Stomach smooth muscle (tissue), 2 donors: ENCODE data around the gene GPI.

Experiments
- H3K27ac ChIP-seq: one replicate; pipeline ENCODE4 v1.7.0; 2013; ENCODE audit warnings: mild to moderate bottlenecking, low read length, inconsistent platforms
- H3K27me3 ChIP-seq, 2 donors: one replicate each; pipeline ENCODE4 v1.7.0; 2013; ENCODE audit warnings: low read length in 2 of 2; ENCODE audit not compliant: insufficient read depth in 2 of 2, control insufficient read depth in 1 of 2
- H3K36me3 ChIP-seq, 2 donors: one replicate each; pipeline ENCODE4 v1.7.0; 2013; ENCODE audit warnings: low read length in 2 of 2; ENCODE audit not compliant: control insufficient read depth in 2 of 2, insufficient read depth in 2 of 2
- H3K4me1 ChIP-seq: one replicate; pipeline ENCODE4 v1.7.0; 2013; ENCODE audit warnings: low read length; ENCODE audit not compliant: control insufficient read depth, insufficient read depth
- H3K4me3 ChIP-seq, 2 donors: one replicate each; pipeline ENCODE4 v1.7.0; 2013; ENCODE audit warnings: low read length in 2 of 2
- H3K9ac ChIP-seq, 2 donors: one replicate each; pipeline ENCODE4 v1.7.0; 2013; ENCODE audit warnings: low read length in 2 of 2, mild to moderate bottlenecking in 1 of 2
- H3K9me3 ChIP-seq, 2 donors: one replicate each; pipeline ENCODE4 v1.7.0; 2013; ENCODE audit warnings: low read length in 2 of 2; ENCODE audit not compliant: control insufficient read depth in 2 of 2
- donor health status: healthy.
- donor health status: Pancreatic carcinoma.

Gene GPI

GRCh38 chr19:34364830-34365462 is at the start of gene GPI:
Gene GPI (plus strand): TSS chr19:34365196. CDS start chr19:34365267, 71 bp downstream.
- H3K9ac ChIP-seq = peak within 1 kb of the TSS; percentile 84 to 91
- no peaks in the 10 kb centered on the region for H3K9me3 ChIP-seq
- H3K36me3 ChIP-seq = peaks cover 20 to 23% of the 10 kb centered on the region in 2 donors
- no peaks in the 10 kb centered on the region for H3K27me3 ChIP-seq
- H3K27ac ChIP-seq = peak within 1 kb of the TSS; percentile 75
- H3K4me1 ChIP-seq = peaks cover 28% of the 10 kb centered on the region
- H3K4me3 ChIP-seq = peak within 1 kb of the TSS; percentile 71 to 87

GRCh38 chr19:34316247-34316646 is 48.7 kb upstream of the GPI start:
- Histone ChIP-seq H3K9me3 (no peaks in the 10 kb centered on the region), H3K27ac (no peak overlapping the region), H3K4me1 (peaks cover 3% of the 10 kb centered on the region), H3K27me3 (no peaks in the 10 kb centered on the region), H3K4me3 (no peak overlapping the region), H3K9ac (no peak overlapping the region), H3K36me3 (peaks cover 0 to 2% of the 10 kb centered on the region in 2 donors)

GRCh38 chr19:34316741-34317301 is 48.2 kb upstream of the GPI start:
- Histone ChIP-seq H3K36me3 (peaks cover 0 to 5% of the 10 kb centered on the region in 2 donors), H3K9me3 (no peaks in the 10 kb centered on the region), H3K9ac (no peak overlapping the region), H3K27ac (no peak overlapping the region), H3K4me3 (no peak overlapping the region), H3K27me3 (no peaks in the 10 kb centered on the region), H3K4me1 (peaks cover 3% of the 10 kb centered on the region)

- Histone ChIP-seq H3K4me3 (no peak overlapping the region), H3K27ac (no peak overlapping the region), H3K27me3 (no peaks in the 10 kb centered on the region), H3K4me1 (peaks cover 3% of the 10 kb centered on the region), H3K9ac (peak overlapping the region in 1 of 2 donors; percentile 21), H3K36me3 (peaks cover 0 to 5% of the 10 kb centered on the region in 2 donors), H3K9me3 (no peaks in the 10 kb centered on the region)
These were observed 47.6 kb upstream of the GPI start for GRCh38 chr19:34317311-34317927.

GRCh38 chr19:34319230-34319585 is 45.8 kb upstream of the GPI start:
- H3K4me3 ChIP-seq = no peak overlapping the region

GRCh38 chr19:34319785-34320184 is 45.2 kb upstream of the GPI start:
- Histone ChIP-seq H3K36me3 (peaks cover under 1 to 12% of the 10 kb centered on the region in 2 donors), H3K4me3 (no peak overlapping the region), H3K4me1 (peaks cover 3% of the 10 kb centered on the region), H3K9ac (no peak overlapping the region), H3K9me3 (no peaks in the 10 kb centered on the region), H3K27me3 (no peaks in the 10 kb centered on the region), H3K27ac (no peak overlapping the region)

More at GRCh38 chr19:34319230-34319585, 45.8 kb upstream of the GPI start:
- Histone ChIP-seq H3K27me3 (no peaks in the 10 kb centered on the region), H3K27ac (no peak overlapping the region), H3K9me3 (no peaks in the 10 kb centered on the region), H3K4me1 (peaks cover 3% of the 10 kb centered on the region), H3K36me3 (peaks cover 0 to 12% of the 10 kb centered on the region in 2 donors), H3K9ac (no peak overlapping the region)

GRCh38 chr19:34320277-34320676 is 44.7 kb upstream of the GPI start:
- Histone ChIP-seq H3K4me3 (no peak overlapping the region), H3K9ac (no peak overlapping the region), H3K27me3 (no peaks in the 10 kb centered on the region), H3K4me1 (peaks cover 3% of the 10 kb centered on the region), H3K9me3 (no peaks in the 10 kb centered on the region), H3K36me3 (peaks cover 6 to 15% of the 10 kb centered on the region in 2 donors), H3K27ac (no peak overlapping the region)

GRCh38 chr19:34321735-34322134 is 43.3 kb upstream of the GPI start:
- Histone ChIP-seq H3K36me3 (peaks cover 13 to 21% of the 10 kb centered on the region in 2 donors), H3K9me3 (no peaks in the 10 kb centered on the region), H3K27ac (no peak overlapping the region), H3K4me1 (peaks cover 3% of the 10 kb centered on the region), H3K27me3 (no peaks in the 10 kb centered on the region), H3K9ac (no peak overlapping the region), H3K4me3 (no peak overlapping the region)

- no peak overlapping the region for H3K4me3 ChIP-seq
- peaks cover 17 to 33% of the 10 kb centered on the region in 2 donors for H3K36me3 ChIP-seq
- H3K9me3 ChIP-seq = no peaks in the 10 kb centered on the region
- H3K4me1 ChIP-seq = peaks cover 2% of the 10 kb centered on the region
- no peak overlapping the region for H3K27ac ChIP-seq
- H3K9ac ChIP-seq = no peak overlapping the region
- no peaks in the 10 kb centered on the region for H3K27me3 ChIP-seq
These were observed 41.4 kb upstream of the GPI start for GRCh38 chr19:34323433-34324204.

GRCh38 chr19:34324320-34324719 is 40.7 kb upstream of the GPI start:
- Histone ChIP-seq H3K27ac (no peak overlapping the region), H3K27me3 (no peaks in the 10 kb centered on the region), H3K36me3 (peaks cover 17 to 38% of the 10 kb centered on the region in 2 donors), H3K4me1 (peaks cover 2% of the 10 kb centered on the region), H3K9me3 (no peaks in the 10 kb centered on the region), H3K9ac (no peak overlapping the region), H3K4me3 (no peak overlapping the region)
